PC-3 (cell line): ENCODE data around the gene CST4. TPM values are rescaled to one million over a fixed set of nuclear protein-coding genes. Genes with fewer than 3 reads are reported as not detected.

Experiments
- ATAC-seq: fragments of 200-7000 bp; cut with Tn5 transposase; 2 replicates; pipeline ENCODE4 v1.9.1; 2020; ENCODE audit warnings: mild to moderate bottlenecking, moderate library complexity
- BruUV-seq: library from RNA; stranded (reverse); fragments of 400-500 nt; replicated peaks from 2 replicates; lab custom pipeline; 2021; lab: Mats Ljungman, UMichigan
- CTCF ChIA-PET: fragments of 300-600 bp; sonication (Branson Sonifier 250); formaldehyde crosslinking; loops from one replicate; lab custom pipeline; 2022; ENCODE audit warnings: antibody characterized with exemption; lab: Charles Lee
- POLR2A ChIA-PET: fragments of 300-600 bp; sonication (Branson Sonifier 250); formaldehyde crosslinking; loops from one replicate; lab custom pipeline; 2022; ENCODE audit warnings: antibody characterized with exemption; ENCODE audit not compliant: unreplicated experiment; lab: Charles Lee
- DNase-seq: peaks from one replicate; pipeline ENCODE4 v3.0.0-alpha.2; 2015
- H2AFZ ChIP-seq: fragments of 300-600 bp; sonication (generic); 2 replicates; pipeline ENCODE4 v1.6.0; 2016; ENCODE audit warnings: antibody characterized with exemption, low read length
- H3F3A ChIP-seq: fragments of 300-600 bp; sonication (generic); one replicate; pipeline ENCODE4 v1.6.0; 2017; ENCODE audit warnings: antibody characterized with exemption, low read length, control low read depth, mild to moderate bottlenecking; ENCODE audit not compliant: unreplicated experiment
- H3K27ac ChIP-seq: fragments of 300-600 bp; sonication (generic); 2 replicates; pipeline ENCODE4 v1.5.1; 2016; ENCODE audit warnings: mild to moderate bottlenecking, low read length
- H3K27me3 ChIP-seq: fragments of 300-600 bp; sonication (generic); 2 replicates; pipeline ENCODE4 v1.6.1; 2016; ENCODE audit warnings: low read length, mixed read lengths
- H3K36me3 ChIP-seq: fragments of 300-600 bp; sonication (generic); 2 replicates; pipeline ENCODE4 v1.6.1; 2016; ENCODE audit warnings: low read depth, mixed run types, low read length, mixed read lengths
- H3K4me1 ChIP-seq: fragments of 300-600 bp; sonication (generic); 2 replicates; pipeline ENCODE4 v1.5.1; 2016; ENCODE audit warnings: low read length; ENCODE audit not compliant: insufficient read depth
- H3K4me2 ChIP-seq: fragments of 300-600 bp; sonication (generic); 2 replicates; pipeline ENCODE4 v1.6.0; 2016; ENCODE audit warnings: low read length
- H3K4me3 ChIP-seq: fragments of 300-600 bp; sonication (generic); 2 replicates; pipeline ENCODE4 v1.5.1; 2016; ENCODE audit warnings: mild to moderate bottlenecking, low read length, mixed read lengths
- H3K79me2 ChIP-seq: fragments of 300-600 bp; sonication (generic); 2 replicates; pipeline ENCODE4 v1.6.1; 2017; ENCODE audit warnings: low read length, mixed read lengths
- H3K9ac ChIP-seq: fragments of 300-600 bp; sonication (generic); 2 replicates; pipeline ENCODE4 v1.6.0; 2016; ENCODE audit warnings: mild to moderate bottlenecking, low read length
- H3K9me2 ChIP-seq: fragments of 300-600 bp; sonication (generic); replicated peaks from 2 replicates; pipeline ENCODE4 v1.6.1; 2016; ENCODE audit warnings: mixed run types, low read length, mixed read lengths
- H3K9me3 ChIP-seq: fragments of 300-600 bp; sonication (generic); 2 replicates; pipeline ENCODE4 v1.6.1; 2016; ENCODE audit warnings: low read length, mixed read lengths
- H4K20me1 ChIP-seq: fragments of 300-600 bp; sonication (generic); 2 replicates; pipeline ENCODE4 v1.6.1; 2016; ENCODE audit warnings: low read length, mixed read lengths
- EZH2 ChIP-seq: fragments of 300-600 bp; sonication (generic); IDR thresholded peaks from one replicate; pipeline ENCODE4 v1.6.1; 2017; ENCODE audit warnings: antibody characterized with exemption, mild to moderate bottlenecking, low read length; ENCODE audit not compliant: unreplicated experiment
- EZH2phosphoT487 ChIP-seq: fragments of 300-600 bp; sonication (generic); IDR thresholded peaks from 2 replicates; pipeline ENCODE4 v1.6.1; 2018; ENCODE audit warnings: mild to moderate bottlenecking, antibody characterized with exemption, low read length, borderline replicate concordance
- intact Hi-C: fragments of 100-400 bp; cut with micrococcal nuclease; formaldehyde crosslinking; loops from 2 replicates; pipeline ENCODE4 v1.9.0; 2023
- total RNA-seq: library from RNA; depleted of rRNA; stranded (reverse); fragments of >200 nt; gene quantifications from 2 replicates; pipeline ENCODE4 v1.2.3, GENCODE V29; 2014
- TF ChIP-seq, protein P1 (sequence below): fragments of 300-600 bp; sonication (generic); conservative IDR thresholded peaks from 2 replicates; pipeline ENCODE4 v1.5.1; 2017; ENCODE audit warnings: antibody characterized with exemption, low read depth, mild to moderate bottlenecking, low read length

The CST4 gene
- total RNA-seq, 1 experiment from 2014 or later = 0.98 TPM

DNA sequence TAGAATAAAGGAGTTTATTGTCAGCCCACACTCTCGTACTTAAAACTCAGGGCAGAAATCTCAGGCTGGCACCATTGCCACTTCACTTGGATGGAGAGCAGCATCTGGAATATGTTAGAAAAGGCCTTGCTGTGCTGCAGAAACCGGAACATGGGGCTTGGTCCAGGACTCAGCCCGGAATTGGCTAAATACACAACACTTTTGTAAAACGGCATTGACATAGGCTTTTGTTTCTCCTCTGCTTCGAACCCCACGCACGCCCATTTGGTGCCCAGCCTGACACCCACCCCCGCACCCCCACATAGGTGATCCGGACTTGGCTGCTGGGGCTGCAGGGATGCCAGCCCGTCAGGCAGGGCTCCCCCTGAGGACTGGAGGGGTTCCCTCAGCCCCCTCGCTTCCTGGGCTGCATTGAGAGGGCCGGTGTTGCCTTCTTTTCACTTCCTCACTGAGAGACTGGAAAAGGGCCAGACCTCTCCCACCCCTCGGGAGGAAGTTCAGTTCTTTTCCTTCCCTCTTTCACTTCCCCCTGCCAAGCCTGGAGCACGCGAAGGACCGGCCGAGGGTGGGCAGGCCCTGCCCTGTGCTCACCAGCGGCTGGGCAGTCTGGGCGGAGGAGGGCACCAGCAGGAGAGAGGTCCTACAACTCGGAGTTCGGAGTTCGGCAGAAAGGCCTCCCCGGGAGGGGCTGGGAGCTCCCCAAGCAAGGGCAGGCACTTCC is 33.2 kb downstream of the CST4 start:
- ChIA-PET CTCF (no interaction called here), POLR2A (no interaction called here)
- no peaks in the 10 kb centered on the region for H4K20me1 ChIP-seq
- no peaks in the 10 kb centered on the region for H3K36me3 ChIP-seq
- no peak overlapping the region for H3K27ac ChIP-seq
- H2AFZ ChIP-seq = no peak overlapping the region
- ATAC-seq (no peak), DNase-seq (no peak)
- BruUV-seq = no TSS peak
- H3K9me3 ChIP-seq = no peaks in the 10 kb centered on the region
- H3K27me3 ChIP-seq = 0 out of 2 replicates have a peak, but pooled peaks cover 9% of the 10 kb centered on the region
- H3K4me3 ChIP-seq = no peak overlapping the region
- H3K4me1 ChIP-seq = no peaks in the 10 kb centered on the region
- H3K9ac ChIP-seq = no peak overlapping the region
- no peaks in the 10 kb centered on the region for H3K79me2 ChIP-seq
- intact Hi-C loops = no loop called here
- TF ChIP-seq EZH2 (no peak), EZH2phosphoT487 (no peak)
- TF ChIP-seq, protein P1, sequence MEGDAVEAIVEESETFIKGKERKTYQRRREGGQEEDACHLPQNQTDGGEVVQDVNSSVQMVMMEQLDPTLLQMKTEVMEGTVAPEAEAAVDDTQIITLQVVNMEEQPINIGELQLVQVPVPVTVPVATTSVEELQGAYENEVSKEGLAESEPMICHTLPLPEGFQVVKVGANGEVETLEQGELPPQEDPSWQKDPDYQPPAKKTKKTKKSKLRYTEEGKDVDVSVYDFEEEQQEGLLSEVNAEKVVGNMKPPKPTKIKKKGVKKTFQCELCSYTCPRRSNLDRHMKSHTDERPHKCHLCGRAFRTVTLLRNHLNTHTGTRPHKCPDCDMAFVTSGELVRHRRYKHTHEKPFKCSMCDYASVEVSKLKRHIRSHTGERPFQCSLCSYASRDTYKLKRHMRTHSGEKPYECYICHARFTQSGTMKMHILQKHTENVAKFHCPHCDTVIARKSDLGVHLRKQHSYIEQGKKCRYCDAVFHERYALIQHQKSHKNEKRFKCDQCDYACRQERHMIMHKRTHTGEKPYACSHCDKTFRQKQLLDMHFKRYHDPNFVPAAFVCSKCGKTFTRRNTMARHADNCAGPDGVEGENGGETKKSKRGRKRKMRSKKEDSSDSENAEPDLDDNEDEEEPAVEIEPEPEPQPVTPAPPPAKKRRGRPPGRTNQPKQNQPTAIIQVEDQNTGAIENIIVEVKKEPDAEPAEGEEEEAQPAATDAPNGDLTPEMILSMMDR = no peak
- H3K4me2 ChIP-seq = no peak overlapping the region
- no peaks in the 10 kb centered on the region for H3F3A ChIP-seq
- H3K9me2 ChIP-seq = no peaks in the 10 kb centered on the region

DNA sequence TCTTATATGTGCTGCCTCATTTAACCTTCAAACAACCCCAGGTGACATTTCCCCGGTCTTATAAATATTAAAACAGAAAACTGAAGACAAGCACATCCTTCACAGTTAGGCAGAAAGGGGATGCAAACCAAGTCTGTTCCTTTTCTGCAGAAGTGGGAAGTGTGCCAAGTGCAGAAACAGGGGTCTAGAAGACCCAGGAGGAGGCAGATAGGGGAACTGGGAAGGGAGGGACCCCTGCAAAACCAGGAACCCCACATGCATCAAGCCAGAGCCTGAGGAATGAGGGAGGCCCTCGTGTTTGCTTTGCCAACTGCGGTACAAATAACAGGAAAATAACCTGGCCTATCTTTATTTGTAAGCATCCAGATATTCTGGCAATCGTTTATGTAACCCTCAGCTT is 34.1 kb downstream of the CST4 start:
- ATAC-seq = no peak
- Histone ChIP-seq H3K4me1 (no peaks in the 10 kb centered on the region), H3K27me3 (0 out of 2 replicates have a peak, but pooled peaks cover 9% of the 10 kb centered on the region), H3K27ac (no peak overlapping the region), H3K9me3 (no peaks in the 10 kb centered on the region), H3K9me2 (no peaks in the 10 kb centered on the region), H3K79me2 (no peaks in the 10 kb centered on the region), H3K36me3 (no peaks in the 10 kb centered on the region), H3K4me3 (no peak overlapping the region), H3K9ac (no peak overlapping the region), H3F3A (no peaks in the 10 kb centered on the region), H4K20me1 (no peaks in the 10 kb centered on the region), H2AFZ (no peak overlapping the region), H3K4me2 (no peak overlapping the region)
- DNase-seq = no peak
- no TSS peak for BruUV-seq
- no peak for TF ChIP-seq EZH2phosphoT487
- TF ChIP-seq, protein P1 = no peak
- TF ChIP-seq EZH2 = no peak
- POLR2A ChIA-PET = no interaction called here
- CTCF ChIA-PET = no interaction called here
- intact Hi-C loops = no loop called here

DNA sequence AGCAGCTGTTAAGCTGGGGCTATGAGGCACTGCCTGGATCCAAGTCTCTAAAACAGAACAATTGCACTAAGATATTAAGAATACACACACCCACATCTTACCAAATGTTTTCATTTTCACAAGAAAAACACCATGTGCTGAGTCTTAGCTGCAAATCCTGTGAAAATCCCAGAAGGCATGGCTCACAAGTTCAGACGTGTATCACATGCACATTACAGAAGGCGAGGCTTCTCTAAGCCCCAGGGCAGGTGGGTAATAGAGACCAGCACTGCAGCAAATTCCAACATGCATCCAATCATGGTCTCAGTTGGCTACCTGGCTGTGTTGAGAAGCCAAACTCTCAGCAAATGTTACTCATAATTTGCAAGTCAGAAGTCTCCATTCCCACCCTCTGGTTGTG is 34.8 kb downstream of the CST4 start:
- Histone ChIP-seq H3K36me3 (no peaks in the 10 kb centered on the region), H3K4me1 (no peaks in the 10 kb centered on the region), H3K79me2 (no peaks in the 10 kb centered on the region), H3K9ac (no peak overlapping the region), H4K20me1 (no peaks in the 10 kb centered on the region), H3K27ac (no peak overlapping the region), H2AFZ (no peak overlapping the region), H3K4me3 (no peak overlapping the region), H3K4me2 (no peak overlapping the region), H3K27me3 (0 out of 2 replicates have a peak, but pooled peaks cover 9% of the 10 kb centered on the region), H3K9me2 (no peaks in the 10 kb centered on the region), H3F3A (no peaks in the 10 kb centered on the region), H3K9me3 (no peaks in the 10 kb centered on the region)
- TF ChIP-seq EZH2phosphoT487 (no peak), EZH2 (no peak)
- TF ChIP-seq, protein P1 = no peak
- no peak for ATAC-seq
- ChIA-PET CTCF (no interaction called here), POLR2A (no interaction called here)
- DNase-seq = no peak
- intact Hi-C loops = no loop called here
- BruUV-seq = no TSS peak
